ENCODE results near the gene GPC5.

Gene GPC5

DNA sequence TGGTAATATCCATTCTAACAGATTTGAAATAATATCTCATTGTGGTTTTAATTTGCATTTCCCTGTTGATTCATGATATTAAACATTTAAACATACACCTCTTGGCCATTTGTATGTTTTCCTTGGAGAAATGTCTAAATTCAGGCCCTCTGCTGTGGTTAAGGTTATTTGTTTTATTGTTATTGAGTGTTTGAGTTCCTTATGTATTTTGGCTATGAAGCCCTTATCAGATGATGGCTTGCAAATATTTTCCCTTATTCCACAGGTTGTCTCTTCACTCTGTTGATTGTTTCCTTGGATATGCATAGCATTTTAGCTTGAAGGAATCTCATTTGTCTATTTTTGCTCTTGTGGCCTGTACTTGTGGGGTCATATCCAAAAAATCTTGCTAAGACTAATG lies 303.6 kb downstream of the GPC5 start:
- Histone ChIP-seq H3K4me1 (no peaks in the 10 kb centered on the region), H3K36me3 (no peaks in the 10 kb centered on the region), H3K4me3 (no peak overlapping the region), H3K27ac (no peak overlapping the region), H3K27me3 (no peaks in the 10 kb centered on the region), H3K9me3 (no peaks in the 10 kb centered on the region)
- no peak for TF ChIP-seq CTCF (IDR thresholded peaks at IDR 0.05)
- no peak for DNase-seq
- intact Hi-C loops (cut with DNase I; ENCODE audit: low total_unique reads): no loop called here

DNA sequence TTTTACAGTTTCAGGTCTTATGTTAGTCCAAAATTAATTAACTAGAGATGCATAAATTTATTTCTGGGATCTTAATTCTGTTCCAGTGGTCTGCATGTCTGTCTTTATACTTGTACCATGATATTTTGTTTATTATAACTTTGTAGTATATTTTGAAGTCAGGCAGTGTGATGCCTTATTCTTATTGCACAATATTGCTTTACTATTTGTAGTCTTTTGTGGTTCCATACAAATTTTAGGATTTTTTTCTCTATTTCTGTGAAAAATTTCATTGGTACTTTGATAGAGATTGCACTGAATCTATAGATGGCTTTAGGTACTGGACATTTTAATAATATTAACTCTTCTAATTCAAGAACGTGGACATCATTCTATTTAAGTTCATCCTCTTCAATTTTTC lies 304.0 kb downstream of the GPC5 start:
- no peak overlapping the region for H3K4me3 ChIP-seq
- H3K27ac ChIP-seq: no peak overlapping the region
- TF ChIP-seq CTCF (IDR thresholded peaks at IDR 0.05): no peak
- no peaks in the 10 kb centered on the region for H3K36me3 ChIP-seq
- no peaks in the 10 kb centered on the region for H3K4me1 ChIP-seq
- no peak for DNase-seq
- no peaks in the 10 kb centered on the region for H3K27me3 ChIP-seq
- intact Hi-C loops (cut with DNase I; ENCODE audit: low total_unique reads): no loop called here
- H3K9me3 ChIP-seq: no peaks in the 10 kb centered on the region

GRCh38 chr13:91704398-91704797 lies 306.0 kb downstream of the GPC5 start:
- intact Hi-C loops (cut with DNase I; ENCODE audit: low total_unique reads): no loop called here
- no peak for TF ChIP-seq CTCF (IDR thresholded peaks at IDR 0.05)
- Histone ChIP-seq H3K27ac (no peak overlapping the region), H3K27me3 (no peaks in the 10 kb centered on the region), H3K36me3 (no peaks in the 10 kb centered on the region), H3K4me1 (no peaks in the 10 kb centered on the region), H3K9me3 (no peaks in the 10 kb centered on the region), H3K4me3 (no peak overlapping the region)
- no peak for DNase-seq

DNA sequence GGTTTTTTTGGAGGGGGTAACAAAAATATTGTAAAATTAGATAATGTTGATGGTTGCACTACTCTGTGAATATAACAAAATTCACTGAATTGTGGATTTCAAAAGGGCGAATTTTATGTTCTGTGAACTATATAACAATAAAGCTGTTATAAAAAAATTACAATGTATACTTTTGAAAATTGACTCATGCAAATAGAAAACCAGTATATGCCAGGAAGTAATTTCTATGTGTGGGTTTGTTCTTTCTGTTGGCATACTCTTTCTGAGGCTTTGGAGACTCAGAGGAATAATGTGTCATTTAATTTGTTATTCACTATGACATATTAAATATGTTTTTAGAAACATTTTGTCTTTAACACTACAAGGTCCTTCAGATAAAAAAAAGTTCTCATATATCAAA lies 310.1 kb downstream of the GPC5 start:
- TF ChIP-seq CTCF (IDR thresholded peaks at IDR 0.05): no peak
- H3K4me3 ChIP-seq: no peak overlapping the region
- no peak overlapping the region for H3K27ac ChIP-seq
- H3K36me3 ChIP-seq: no peaks in the 10 kb centered on the region
- H3K27me3 ChIP-seq: no peaks in the 10 kb centered on the region
- DNase-seq: no peak
- intact Hi-C loops (cut with DNase I; ENCODE audit: low total_unique reads): no loop called here
- no peaks in the 10 kb centered on the region for H3K9me3 ChIP-seq
- H3K4me1 ChIP-seq: no peaks in the 10 kb centered on the region

DNA sequence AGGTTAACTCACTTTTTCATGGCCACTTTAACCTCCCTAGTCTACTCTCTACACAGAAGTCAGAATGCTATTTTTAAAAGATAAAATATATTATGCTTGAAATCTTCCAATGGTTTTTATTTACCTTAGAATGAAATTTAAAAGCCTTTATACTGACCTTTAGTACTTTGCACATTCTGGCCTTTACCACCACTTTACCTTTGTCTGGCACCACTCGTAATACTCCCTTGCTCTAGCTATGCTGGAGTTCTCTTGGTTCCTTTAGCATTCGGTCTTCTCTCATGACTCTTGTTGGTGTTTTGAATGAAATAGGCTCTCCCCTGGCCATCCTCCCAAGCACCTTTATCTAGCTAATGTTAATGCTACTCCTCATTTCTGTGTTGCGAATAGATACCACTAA lies 310.8 kb downstream of the GPC5 start:
- Histone ChIP-seq H3K9me3 (no peaks in the 10 kb centered on the region), H3K27me3 (no peaks in the 10 kb centered on the region), H3K36me3 (no peaks in the 10 kb centered on the region), H3K4me3 (no peak overlapping the region), H3K27ac (no peak overlapping the region), H3K4me1 (no peaks in the 10 kb centered on the region)
- no peak for DNase-seq
- no peak for TF ChIP-seq CTCF (IDR thresholded peaks at IDR 0.05)
- intact Hi-C loops (cut with DNase I; ENCODE audit: low total_unique reads): no loop called here

GRCh38 chr13:91710733-91711132 lies 312.3 kb downstream of the GPC5 start:
- Histone ChIP-seq H3K36me3 (no peaks in the 10 kb centered on the region), H3K27ac (no peak overlapping the region), H3K4me3 (no peak overlapping the region), H3K9me3 (no peaks in the 10 kb centered on the region), H3K27me3 (no peaks in the 10 kb centered on the region), H3K4me1 (no peaks in the 10 kb centered on the region)
- TF ChIP-seq CTCF (IDR thresholded peaks at IDR 0.05): no peak
- no peak for DNase-seq
- intact Hi-C loops (cut with DNase I; ENCODE audit: low total_unique reads): no loop called here

Measured in tibial artery (tissue), 4 donors.